HG03521 (cell line): ENCODE measurements around the gene PSD4.

ENCODE experiments used
- ATAC-seq: cut with Tn5 transposase; IDR thresholded peaks from one replicate; pipeline ENCODE4 v1.9.1; 2021; ENCODE audit warnings: mild to moderate bottlenecking, moderate library complexity; ENCODE audit not compliant: unreplicated experiment

The PSD4 gene

GRCh38 chr2:113258471-113259147, 84.8 kb downstream of the PSD4 start:
- no peak for ATAC-seq
